Measurements from ENCODE around the gene KRTDAP.
"Not testable (repeated sequence)": the region's sequence is repeated elsewhere in the genome, so short reads cannot be mapped to it uniquely, and the experiment has no call there.

KRTDAP gene

DNA sequence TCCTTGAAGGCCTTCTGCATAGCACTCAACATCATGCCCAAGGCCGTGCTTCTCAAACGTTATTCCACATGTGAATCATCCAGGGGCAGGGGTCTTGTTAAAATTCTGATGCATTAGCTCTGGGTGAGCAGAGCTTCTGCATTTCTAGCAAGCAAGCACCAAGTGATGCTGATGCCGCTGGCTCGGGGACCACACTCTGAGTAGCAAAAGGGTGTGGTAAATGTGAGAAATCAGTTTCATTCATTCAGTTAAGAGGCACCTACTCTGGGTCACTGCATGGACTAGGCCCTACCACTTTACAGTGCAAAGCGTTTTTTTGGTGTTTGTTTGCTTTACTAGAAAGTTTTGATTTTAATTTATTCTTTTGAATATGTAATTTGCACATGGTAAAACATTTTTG, 7.2 kb downstream of the KRTDAP start:
- no peak for DNase-seq

- DNase-seq = no peak
Measured at GRCh38 chr19:35478794-35479677, 11.2 kb downstream of the KRTDAP start.

GRCh38 chr19:35476149-35476548, 14.1 kb downstream of the KRTDAP start:
- DNase-seq = no peak

- DNase-seq = not testable (repeated sequence)
Measured at GRCh38 chr19:35474594-35474993, 15.7 kb downstream of the KRTDAP start.

DNA sequence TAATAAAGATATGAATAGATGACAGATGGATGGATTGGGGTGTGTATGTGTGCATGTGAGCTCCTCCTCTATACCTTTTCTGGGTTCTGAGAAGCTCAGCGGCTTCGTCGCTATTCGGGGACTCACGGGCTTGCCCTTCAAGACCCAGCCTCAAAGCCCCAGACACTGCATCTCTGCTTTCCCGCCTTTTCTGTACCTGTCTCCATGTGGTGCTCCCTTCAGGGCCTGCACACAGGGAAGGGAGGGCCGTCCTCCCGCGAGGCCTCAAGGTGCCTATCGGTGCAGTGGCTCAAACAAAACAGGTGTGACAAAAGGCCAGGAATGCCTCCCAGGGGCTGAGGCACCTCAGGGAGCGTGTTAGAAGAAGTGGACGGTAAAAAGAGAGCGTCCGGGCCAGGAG, 16.2 kb downstream of the KRTDAP start:
- no peak for DNase-seq

GRCh38 chr19:35471946-35472345, 18.3 kb downstream of the KRTDAP start:
- DNase-seq = no peak

GRCh38 chr19:35471075-35471474, 19.2 kb downstream of the KRTDAP start:
- DNase-seq = not testable (repeated sequence)

DNA sequence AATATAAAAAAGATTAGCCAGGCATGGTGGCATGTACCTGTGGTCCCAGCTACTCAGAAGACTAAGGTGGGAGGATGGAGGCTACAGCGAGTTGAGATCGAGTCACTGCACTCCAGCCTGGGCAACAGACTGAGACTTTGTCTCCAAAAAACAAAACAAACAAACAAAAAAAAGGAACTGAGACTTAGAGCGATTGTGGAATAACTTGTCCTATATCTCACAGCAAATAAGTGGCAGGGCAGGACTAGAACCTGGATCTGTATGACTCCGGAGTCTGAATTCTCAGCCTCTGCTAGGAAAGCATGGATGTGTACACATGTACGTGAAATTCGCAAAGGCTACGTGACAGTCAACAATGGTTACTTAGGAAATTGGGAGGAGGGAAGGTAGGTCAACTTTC, 20.1 kb downstream of the KRTDAP start:
- DNase-seq = no peak

- DNase-seq = peak; percentile 3
Measured at GRCh38 chr19:35468637-35469036, 21.6 kb downstream of the KRTDAP start.

DNA sequence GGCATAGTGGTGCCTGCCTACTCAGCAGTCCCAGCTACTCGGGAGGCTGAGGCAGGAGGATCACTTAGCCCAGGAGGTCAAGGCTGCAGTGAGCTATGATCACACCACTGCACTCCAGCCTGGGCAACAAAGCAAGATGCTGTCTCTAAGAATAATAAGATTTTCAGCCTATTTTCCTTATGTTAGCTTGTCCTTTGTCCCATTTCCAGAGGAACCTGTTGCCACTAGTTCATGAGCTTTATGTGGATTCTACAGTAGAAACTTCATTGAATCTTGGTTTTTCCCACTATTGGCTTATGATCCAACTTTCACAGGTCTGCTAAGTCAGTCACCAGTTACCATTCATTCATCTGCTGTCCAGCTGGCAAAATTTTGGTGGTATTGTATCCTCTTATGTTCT, 24.0 kb downstream of the KRTDAP start:
- no peak for DNase-seq

DNA sequence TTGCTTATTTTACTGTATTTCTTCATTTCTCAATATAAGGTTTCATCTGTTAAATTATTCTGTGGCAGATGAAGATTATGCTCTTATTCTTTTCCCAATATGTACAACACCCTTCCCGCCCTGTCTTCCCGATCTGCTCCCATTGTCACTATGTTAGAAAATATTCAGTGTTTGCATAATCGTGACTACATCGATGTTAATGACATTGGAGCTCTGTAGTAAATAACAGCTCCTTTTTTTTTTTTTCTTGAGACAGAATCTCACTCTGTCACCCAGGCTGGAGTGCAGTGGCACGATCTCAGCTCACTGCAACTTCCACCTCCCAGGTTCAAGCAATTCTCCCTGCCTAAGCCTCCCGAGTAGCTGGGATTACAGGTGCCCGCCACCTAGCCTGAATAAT, 27.3 kb downstream of the KRTDAP start:
- not testable (repeated sequence) for DNase-seq

GRCh38 chr19:35462476-35462953, 27.7 kb downstream of the KRTDAP start:
- DNase-seq = no peak

DNA sequence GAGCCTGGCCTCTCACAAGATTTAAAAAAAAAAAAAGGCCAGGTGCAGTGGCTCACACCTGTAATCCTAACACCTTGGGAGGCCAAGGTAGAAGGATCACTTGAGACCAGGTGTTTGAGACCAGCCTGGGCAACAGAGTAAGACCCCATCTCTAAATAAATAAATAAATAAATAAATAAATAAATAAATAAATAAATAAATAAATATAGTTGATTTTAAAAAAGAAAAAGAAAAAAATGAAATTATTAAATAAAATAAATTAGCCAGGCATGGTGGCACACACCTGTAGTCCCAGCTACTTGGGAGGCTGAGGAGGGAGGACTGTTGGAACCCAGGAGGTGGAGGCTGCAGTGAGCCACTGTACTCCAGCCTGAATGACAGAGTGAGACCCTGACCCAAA, 28.5 kb downstream of the KRTDAP start:
- not testable (repeated sequence) for DNase-seq

DNA sequence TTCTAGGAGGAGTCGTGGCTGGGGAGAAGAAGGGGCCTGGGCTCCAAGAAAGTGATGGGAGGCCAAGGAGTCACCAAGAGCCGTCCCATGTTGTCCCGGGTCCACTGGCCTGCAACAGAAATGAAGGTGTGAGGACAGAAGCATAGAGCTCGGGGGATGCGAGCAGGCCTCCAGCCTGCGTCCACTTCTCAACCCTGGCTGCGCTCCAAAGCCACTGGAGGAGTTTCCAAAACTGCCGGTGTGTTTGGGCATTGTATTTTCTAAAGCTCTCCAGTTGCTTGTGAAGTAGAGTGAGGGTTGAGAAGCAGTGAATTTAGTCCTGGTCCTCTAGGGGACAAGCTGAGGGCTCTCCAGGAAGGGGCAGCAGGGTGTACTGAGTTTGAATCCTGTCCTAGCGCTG, 29.2 kb downstream of the KRTDAP start:
- DNase-seq = no peak

DNA sequence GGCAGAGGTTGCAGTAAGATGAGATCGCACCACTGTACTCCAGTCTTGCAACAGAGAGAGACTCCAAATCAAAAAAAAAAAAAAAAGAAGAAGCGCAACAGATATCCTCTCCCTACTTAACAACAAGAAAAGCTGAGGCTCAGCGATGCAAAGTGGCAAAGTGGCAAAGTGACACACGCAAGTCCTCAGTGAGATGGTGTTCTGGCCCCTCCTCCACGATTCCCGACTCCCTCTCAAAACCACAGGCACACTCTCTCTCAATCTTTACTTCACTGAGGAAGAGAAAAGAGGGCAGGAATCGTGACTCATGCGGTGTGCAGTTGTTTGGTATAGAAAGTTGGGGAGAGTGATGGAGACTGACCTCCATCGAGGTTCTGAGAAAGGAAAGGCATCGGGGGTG, 29.7 kb downstream of the KRTDAP start:
- DNase-seq = no peak

- no peak for DNase-seq
Measured at GRCh38 chr19:35459414-35460082, 30.7 kb downstream of the KRTDAP start.

DNA sequence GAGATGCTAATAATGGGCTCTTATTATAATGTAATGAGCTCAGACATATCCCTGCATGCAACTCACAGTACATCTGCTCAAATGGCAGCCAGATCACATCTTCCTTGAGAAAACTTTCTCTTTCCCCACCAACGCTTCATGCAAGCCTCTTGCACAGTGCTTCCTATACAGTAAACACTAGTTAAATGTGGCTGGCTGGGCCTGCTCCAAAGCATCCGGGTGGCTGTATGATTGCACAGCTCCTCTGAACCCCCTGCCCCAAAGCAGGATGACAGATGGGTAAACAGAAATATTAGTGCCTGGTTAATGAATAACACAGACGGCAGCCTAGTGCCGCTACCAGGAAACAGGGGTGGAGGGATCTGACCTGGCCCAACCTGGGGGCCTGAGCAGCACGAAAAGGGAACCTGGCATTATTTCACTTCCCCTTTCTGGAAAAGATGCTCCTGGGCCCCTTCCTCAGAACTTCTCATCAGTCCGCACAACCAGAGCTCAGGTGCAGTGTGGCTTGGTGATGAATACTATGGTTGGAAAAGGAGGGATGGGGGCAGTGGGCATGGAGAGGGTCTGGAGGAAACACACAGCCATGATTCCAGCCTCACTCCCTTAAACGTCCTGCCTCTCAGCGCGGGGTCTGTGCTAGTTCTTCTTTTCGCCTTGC, 31.4 kb downstream of the KRTDAP start:
- no peak for DNase-seq

GRCh38 chr19:35458192-35458591, 32.1 kb downstream of the KRTDAP start:
- DNase-seq = no peak

DNA sequence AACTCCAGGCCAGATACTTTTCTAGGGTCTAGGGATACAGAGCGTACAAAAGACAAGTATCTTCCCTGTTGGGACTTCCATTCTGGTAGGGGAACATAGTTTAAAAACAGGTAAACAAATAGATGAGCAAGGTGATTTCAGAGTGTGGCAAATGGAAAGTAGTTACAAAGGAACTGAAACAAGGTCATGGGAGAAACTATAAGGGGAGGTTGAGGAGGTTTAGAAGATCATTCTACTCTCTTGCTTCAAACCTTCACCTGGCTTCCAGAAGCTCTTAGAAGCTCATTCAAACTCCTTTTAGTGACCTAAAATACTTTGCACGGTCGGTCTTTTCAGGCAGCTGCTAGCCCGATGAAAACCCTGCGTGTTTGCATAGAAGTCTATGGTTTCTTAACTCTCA, 33.1 kb downstream of the KRTDAP start:
- no peak for DNase-seq

DNA sequence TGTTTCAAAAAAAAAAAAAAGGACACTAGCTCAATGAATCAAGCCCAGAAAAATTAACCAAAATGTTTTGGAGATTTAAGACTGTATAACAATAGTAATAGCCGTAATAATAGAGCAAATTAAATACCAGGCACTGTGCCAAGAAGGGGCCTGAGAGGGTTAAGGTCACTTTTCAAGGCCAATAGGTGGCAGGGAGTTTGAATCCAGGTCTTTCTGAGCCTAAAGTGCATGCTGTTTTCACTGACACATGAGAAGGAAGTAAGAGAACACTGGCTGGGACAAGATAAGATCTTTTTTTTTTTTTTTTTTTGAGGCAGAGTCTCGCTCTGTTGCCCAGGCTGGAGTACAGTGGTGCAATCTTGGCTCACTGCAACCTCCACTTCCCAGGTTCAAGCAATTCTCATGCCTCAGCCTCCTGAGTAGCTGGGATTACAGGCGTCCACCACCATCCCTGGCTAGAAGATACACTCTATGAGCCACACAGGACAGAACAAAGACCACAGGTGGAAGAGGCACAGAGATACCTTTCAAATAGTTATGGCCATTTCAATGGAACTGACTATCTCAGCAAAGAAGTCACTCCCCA, 34.6 kb downstream of the KRTDAP start:
- no peak for DNase-seq

DNA sequence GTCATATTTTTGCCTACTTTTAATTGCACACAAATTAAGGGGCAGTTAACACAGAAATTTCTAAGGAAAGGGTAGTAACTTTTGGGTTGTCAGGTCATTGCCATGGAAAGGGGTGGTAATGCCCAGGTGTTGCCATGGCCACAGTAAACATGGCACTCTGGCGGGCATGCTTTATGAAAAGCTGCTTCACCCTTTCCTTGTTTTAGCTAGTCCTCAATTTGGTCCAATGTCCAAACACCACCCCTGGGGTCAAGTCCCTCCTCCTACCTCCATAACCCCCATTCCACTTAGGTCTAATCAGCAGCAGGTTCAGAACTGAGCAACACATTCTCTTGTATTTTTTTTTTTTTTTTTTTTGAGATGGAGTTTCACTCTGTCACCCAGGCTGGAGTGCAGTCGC, 35.6 kb downstream of the KRTDAP start:
- DNase-seq = no peak

- DNase-seq = no peak
Measured at GRCh38 chr19:35451338-35452096, 38.7 kb downstream of the KRTDAP start.
